Left ventricle myocardium superior (tissue), 1 donor: ENCODE results near the gene CRNKL1. TPM values are rescaled to one million over a fixed set of nuclear protein-coding genes. Genes with fewer than 3 reads are reported as not detected.
A peak's percentile ranks its signal among the peaks of the same experiment; 100 is the strongest.

ENCODE experiments used
- ATAC-seq: fragments of 200-7000 bp; cut with Tn5 transposase; one replicate; pipeline ENCODE4 v1.9.1; 2020; ENCODE audit warnings: mild to moderate bottlenecking, moderate library complexity
- DNase-seq: peaks from one replicate; pipeline ENCODE4 v3.0.0-alpha.2; 2020
- intact Hi-C: fragments of 100-400 bp; cut with micrococcal nuclease; formaldehyde crosslinking; loops from one replicate; pipeline ENCODE4 v1.11.0; 2022
- total RNA-seq: library from RNA; stranded (reverse); fragmentation: NEBNext Ultra II Directional; extraction: Animal tissue kit (Norgen Biotek cat#: 25700); gene quantifications from one replicate; pipeline ENCODE4 v1.2.1, GENCODE V29; 2021
- donor health status: DM: no; HTN: yes; CAD: no; lungs with severe emphysema.

Gene CRNKL1
- total RNA-seq, 1 donor from 2014 or later = 17.6 TPM

- ATAC-seq (peak; percentile 89), DNase-seq (peak; percentile 36)
- intact Hi-C loops = no loop called here
Measured at GRCh38 chr20:20070871-20071726, 18.8 kb upstream of the CRNKL1 start.

- no peak for DNase-seq
- no peak for ATAC-seq
- intact Hi-C loops = no loop called here
Measured at GRCh38 chr20:20065361-20065760, 13.1 kb upstream of the CRNKL1 start.

- no peak for DNase-seq
- ATAC-seq = no peak
- intact Hi-C loops = no loop called here
Measured at GRCh38 chr20:20063941-20064702, 11.9 kb upstream of the CRNKL1 start.

- intact Hi-C loops = no loop called here
- ATAC-seq = no peak
- no peak for DNase-seq
Measured at GRCh38 chr20:20060234-20060998, 8.2 kb upstream of the CRNKL1 start.

- peak; percentile 2 for ATAC-seq
- intact Hi-C loops = no loop called here
Measured at GRCh38 chr20:20051767-20052073, 546 bp downstream of the CRNKL1 start.

GRCh38 chr20:20039752-20040387 lies 12.4 kb downstream of the CRNKL1 start:
- no peak for ATAC-seq
- DNase-seq = no peak
- intact Hi-C loops = no loop called here

More at GRCh38 chr20:20051767-20052073, 546 bp downstream of the CRNKL1 start:
- DNase-seq = no peak

GRCh38 chr20:20038586-20038985 lies 13.7 kb downstream of the CRNKL1 start:
- no peak for ATAC-seq
- intact Hi-C loops = no loop called here
- DNase-seq = no peak

- ATAC-seq (no peak), DNase-seq (no peak)
- intact Hi-C loops = no loop called here
Measured at GRCh38 chr20:20037960-20038359, 14.3 kb downstream of the CRNKL1 start.

GRCh38 chr20:20036756-20037155 lies 15.5 kb downstream of the CRNKL1 start:
- intact Hi-C loops = no loop called here
- DNase-seq (no peak), ATAC-seq (no peak)

- intact Hi-C loops = no loop called here
- ATAC-seq = no peak
- no peak for DNase-seq
Measured at GRCh38 chr20:20034486-20034885, 17.8 kb downstream of the CRNKL1 start.

GRCh38 chr20:20031790-20032189 lies 20.5 kb downstream of the CRNKL1 start:
- intact Hi-C loops = no loop called here
- DNase-seq (no peak), ATAC-seq (no peak)

- ATAC-seq = no peak
Measured at GRCh38 chr20:20027284-20027683, 25.0 kb downstream of the CRNKL1 start.

GRCh38 chr20:20024942-20025341 lies 27.3 kb downstream of the CRNKL1 start:
- DNase-seq (no peak), ATAC-seq (peak; percentile 33)
- intact Hi-C loops = no loop called here

More at GRCh38 chr20:20027284-20027683, 25.0 kb downstream of the CRNKL1 start:
- intact Hi-C loops = no loop called here
- DNase-seq = no peak

- DNase-seq = no peak
- no peak for ATAC-seq
- intact Hi-C loops = no loop called here
Measured at GRCh38 chr20:20023395-20023794, 28.9 kb downstream of the CRNKL1 start.

GRCh38 chr20:20022498-20022897 lies 29.8 kb downstream of the CRNKL1 start:
- no peak for ATAC-seq
- no peak for DNase-seq
- intact Hi-C loops = no loop called here

- ATAC-seq (no peak), DNase-seq (no peak)
- intact Hi-C loops = no loop called here
Measured at GRCh38 chr20:20021835-20022234, 30.4 kb downstream of the CRNKL1 start.

- intact Hi-C loops = no loop called here
- ATAC-seq (no peak), DNase-seq (no peak)
Measured at GRCh38 chr20:20020908-20021307, 31.4 kb downstream of the CRNKL1 start.

- intact Hi-C loops = no loop called here
- no peak for ATAC-seq
- no peak for DNase-seq
Measured at GRCh38 chr20:20019123-20019522, 33.1 kb downstream of the CRNKL1 start.

GRCh38 chr20:20018366-20018765 lies 33.9 kb downstream of the CRNKL1 start:
- DNase-seq = no peak
- intact Hi-C loops = no loop called here
- no peak for ATAC-seq

- DNase-seq = no peak
Measured at GRCh38 chr20:20017844-20018185, 34.5 kb downstream of the CRNKL1 start.

More at GRCh38 chr20:20017844-20018185, 34.5 kb downstream of the CRNKL1 start:
- ATAC-seq = peak; percentile 2
- intact Hi-C loops = no loop called here
